SK-N-DZ (cell line): ENCODE results near the gene HCN2.

ENCODE experiments used
- DNase-seq: peaks from one replicate; pipeline ENCODE4 v3.0.0-alpha.2; 2015; ENCODE audit warnings: low spot score

Gene HCN2

DNA sequence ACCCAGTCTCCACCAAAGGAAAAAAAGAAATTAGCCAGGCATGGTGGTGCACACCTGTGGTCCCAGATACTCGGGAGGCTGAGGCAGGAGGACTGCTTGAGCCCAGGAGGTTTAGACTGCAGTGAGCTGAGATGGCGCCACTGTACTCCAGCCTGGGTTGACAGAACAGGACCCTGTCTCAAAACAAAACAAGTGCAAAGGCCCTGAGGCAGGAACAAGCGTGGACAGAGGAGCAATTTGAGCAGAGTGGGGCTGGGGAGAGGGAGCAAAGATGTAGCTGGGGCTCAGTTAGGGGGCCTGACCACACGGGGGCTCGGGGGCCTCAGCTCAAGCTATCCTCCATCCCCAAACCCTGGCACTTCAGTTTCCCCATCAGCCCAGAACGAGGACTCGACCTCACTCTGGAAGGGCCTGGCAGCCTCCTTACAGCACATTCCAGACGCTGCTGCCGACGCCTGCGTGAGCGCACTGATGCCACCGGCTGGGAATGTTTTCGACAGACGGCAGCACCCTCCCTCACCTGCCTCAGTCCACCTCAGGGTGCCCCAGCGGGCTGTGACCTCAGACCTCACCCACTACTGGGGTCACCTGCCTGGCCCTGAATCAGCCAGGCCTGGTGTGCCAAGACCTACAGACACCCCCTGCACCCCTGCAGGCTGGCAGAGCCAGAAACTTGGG, 45.4 kb downstream of the HCN2 start:
- no peak for DNase-seq

GRCh38 chr19:638906-639252, 49.2 kb downstream of the HCN2 start:
- DNase-seq, result no peak

- peak; percentile 73 for DNase-seq
These were observed 49.8 kb downstream of the HCN2 start, which contains the start of gene FGF22 for GRCh38 chr19:639253-640160. FGF22 (plus strand) TSS chr19:639879; CDS start chr19:639926, 47 bp downstream.

DNA sequence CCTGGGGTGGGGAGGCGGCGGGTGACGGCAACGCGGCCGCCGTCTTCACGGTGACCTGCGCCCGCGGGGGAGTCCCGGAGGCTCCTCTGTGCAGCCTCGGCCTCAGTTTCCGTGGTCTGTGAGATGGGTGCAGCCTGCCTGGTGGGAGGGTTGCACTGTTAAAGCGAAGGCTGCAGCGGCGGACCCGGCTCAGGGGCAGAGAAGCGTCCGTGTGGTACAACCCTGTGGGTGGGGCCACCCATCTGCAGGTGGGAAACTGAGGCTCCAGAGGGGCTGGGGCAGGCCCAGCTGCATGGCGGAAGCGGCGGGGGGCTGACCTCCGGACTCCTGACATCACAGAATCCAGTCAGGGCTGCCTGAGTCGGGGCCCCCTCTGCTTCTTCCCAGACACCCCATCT, 50.5 kb downstream of the HCN2 start:
- DNase-seq, result no peak

DNA sequence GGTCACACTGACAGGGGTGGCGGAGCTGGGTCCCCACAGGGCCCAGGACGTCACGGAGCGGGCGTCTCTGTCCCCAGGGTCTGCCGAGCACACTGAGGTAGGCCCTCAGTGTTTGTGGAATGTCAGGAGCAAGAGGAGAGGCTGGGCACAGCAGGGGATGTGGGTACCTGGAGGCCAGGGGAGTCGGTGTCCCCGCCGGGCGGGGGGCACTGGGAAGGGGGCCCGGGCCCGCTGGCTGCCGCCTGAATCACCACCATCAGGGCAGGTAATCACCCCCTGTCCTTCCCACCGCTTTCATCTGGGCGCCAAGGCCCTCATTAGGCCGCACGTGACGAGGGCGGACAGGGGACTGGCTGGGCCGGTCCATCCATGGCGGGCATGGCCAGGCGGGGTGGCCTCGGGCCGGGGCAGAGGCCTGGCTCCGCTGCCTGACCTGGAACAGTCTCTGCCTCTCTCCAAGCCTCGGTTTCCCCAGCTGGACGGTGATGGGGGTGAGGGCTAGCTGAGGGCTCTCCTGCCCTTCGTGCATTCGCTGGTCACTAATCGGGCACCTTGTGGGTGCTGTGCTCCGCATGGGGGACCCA, 51.0 kb downstream of the HCN2 start:
- DNase-seq, result no peak

DNA sequence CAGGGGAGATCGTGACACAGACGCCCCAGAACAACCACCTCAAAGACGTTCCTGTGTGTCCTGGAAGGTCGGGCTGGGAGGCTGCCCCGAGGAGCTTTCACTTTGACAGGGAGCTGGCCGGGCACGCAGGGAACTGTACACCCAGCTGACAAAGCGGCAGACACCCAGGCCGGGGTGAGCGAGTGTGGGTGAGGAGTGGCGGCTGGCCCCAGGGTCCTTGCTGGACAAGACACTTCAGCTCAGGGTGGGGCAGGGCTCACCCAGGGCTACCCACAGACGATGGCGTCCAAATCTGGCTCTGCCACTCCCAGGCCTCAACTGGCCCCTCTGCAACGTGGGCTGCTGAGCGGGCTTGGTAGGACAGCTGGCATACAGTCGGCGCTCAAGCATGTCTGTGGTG, 52.0 kb downstream of the HCN2 start:
- DNase-seq, result no peak

GRCh38 chr19:642767-643727, 53.4 kb downstream of the HCN2 start:
- no peak for DNase-seq

- no peak for DNase-seq
These were observed 54.1 kb downstream of the HCN2 start for GRCh38 chr19:643736-644135.

- DNase-seq, result no peak
These were observed 54.7 kb downstream of the HCN2 start for GRCh38 chr19:644363-644762.

DNA sequence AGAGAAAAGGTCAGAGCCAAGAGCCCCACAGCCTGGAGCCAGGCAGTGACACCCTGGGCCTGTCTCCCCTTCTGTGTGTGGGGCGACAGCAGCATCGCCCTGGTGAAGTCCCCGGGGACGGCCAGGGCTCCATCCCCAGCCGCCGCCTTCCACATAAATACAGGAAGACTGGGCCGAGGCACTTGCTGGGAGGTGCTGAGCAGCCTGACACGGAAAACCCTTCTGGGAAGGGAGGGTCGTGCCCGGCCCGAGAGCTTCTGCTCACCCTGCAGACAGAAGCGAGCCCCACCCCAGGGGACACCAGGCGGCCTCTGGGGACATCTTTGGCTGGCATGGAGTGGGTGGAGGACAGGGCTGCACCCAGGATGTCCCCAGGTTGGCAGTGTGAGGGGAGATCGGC, 55.1 kb downstream of the HCN2 start:
- DNase-seq, result no peak

GRCh38 chr19:645912-646778, 56.5 kb downstream of the HCN2 start:
- DNase-seq, result no peak

- no peak for DNase-seq
These were observed 57.3 kb downstream of the HCN2 start for GRCh38 chr19:646779-647565.

DNA sequence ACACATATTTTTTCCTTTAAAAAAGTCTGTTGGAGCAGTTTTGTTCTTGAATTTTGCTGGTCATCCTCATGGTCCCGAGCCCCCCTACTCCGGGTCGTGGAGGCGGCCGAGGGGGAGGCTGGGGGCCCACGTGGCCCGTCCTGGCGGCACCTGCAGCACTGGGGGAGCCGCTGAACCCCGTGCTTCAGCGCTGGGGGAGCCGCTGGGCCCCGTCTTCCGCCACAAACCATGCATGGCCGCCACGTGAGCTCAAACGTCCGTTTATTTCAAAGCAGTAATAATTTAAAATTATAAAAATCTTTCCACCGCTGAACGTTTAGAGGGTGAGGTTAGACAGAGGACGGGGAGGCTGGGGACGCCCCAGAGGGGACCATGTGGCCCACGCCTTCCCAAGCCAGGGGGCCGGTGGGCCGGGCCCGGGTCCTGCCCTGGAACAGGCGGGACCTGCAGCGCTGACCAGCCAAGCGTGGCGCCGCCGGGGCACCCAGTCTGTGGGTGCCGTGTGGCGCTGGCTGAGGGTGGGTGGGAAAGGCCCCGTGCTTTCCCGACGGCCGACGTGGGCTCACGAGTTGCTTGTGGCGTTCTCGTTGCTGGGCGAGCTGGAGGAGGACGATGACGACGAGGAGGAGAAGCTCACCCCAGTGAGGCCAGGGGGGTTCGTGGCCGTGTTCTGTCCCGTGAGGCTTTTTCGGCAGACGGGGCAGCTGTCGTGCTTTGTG, 58.0 kb downstream of the HCN2 start:
- DNase-seq, result no peak

DNA sequence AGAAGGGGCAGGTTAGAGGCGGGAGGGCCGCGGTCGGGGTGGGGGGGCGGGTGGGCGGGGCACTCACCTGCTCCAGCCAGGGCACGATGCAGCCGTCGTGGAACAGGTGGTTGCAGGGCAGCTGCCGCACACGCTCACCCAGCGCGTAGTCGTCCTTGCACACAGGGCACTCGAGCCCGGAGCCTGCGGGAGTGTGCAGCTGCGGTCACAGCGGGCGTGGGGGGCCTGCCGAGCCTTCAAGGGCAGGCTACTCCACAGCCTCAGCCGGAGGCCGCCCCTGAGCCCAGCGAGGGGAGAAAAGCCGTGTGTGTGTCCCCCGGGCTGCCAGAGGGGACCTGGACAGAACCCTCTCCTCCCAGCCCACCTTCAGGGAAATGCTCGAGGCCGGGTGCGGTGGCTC, 58.6 kb downstream of the HCN2 start:
- DNase-seq, result no peak

- no peak for DNase-seq
These were observed 59.5 kb downstream of the HCN2 start for GRCh38 chr19:648904-649801.

- DNase-seq, result no peak
These were observed 60.4 kb downstream of the HCN2 start for GRCh38 chr19:650121-650520.

GRCh38 chr19:651114-651818, 61.6 kb downstream of the HCN2 start:
- no peak for DNase-seq
